Right lobe of liver (tissue), 6 donors: ENCODE data around the gene DOCK3. TPM values are rescaled to one million over a fixed set of nuclear protein-coding genes. Genes with fewer than 3 reads are reported as not detected.
A peak's percentile ranks its signal among the peaks of the same experiment; 100 is the strongest.

ENCODE experiments used
- ATAC-seq, 4 donors: fragments of 200-7000 bp; cut with Tn5 transposase; one replicate each; pipeline ENCODE4 v1.9.1; 2020; ENCODE audit warnings: mild to moderate bottlenecking in 4 of 4, moderate library complexity in 4 of 4
- DNase-seq, 3 donors: peaks; one replicate each; pipeline ENCODE4 v3.0.0-alpha.2; 2020
- H3K27ac ChIP-seq, 3 donors: fragments of 200-600 bp; one replicate each; pipeline ENCODE4 v1.8.0; 2022
- H3K27me3 ChIP-seq, 2 donors: fragments of 200-600 bp; one replicate each; pipeline ENCODE4 v1.8.0; 2022
- H3K36me3 ChIP-seq, 4 donors: fragments of 200-600 bp; sonication (generic) in 1 of 4; one replicate each; pipeline versions ENCODE4 v1.5.1 to v1.8.0; 2017 to 2022; ENCODE audit warnings: control low read depth in 1 of 4
- H3K4me1 ChIP-seq, 4 donors: fragments of 200-600 bp; sonication (generic) in 1 of 4; one replicate each; pipeline versions ENCODE4 v1.5.1 to v1.8.0; 2017 to 2022; ENCODE audit warnings: control low read depth in 1 of 4
- H3K4me3 ChIP-seq, 3 donors: fragments of 200-600 bp; one replicate each; pipeline ENCODE4 v1.8.0; 2022
- H3K9me3 ChIP-seq, 4 donors: fragments of 200-600 bp; sonication (generic) in 1 of 4; one replicate each; pipeline versions ENCODE4 v1.5.1 to v1.8.0; 2017 to 2022; ENCODE audit warnings: control low read depth in 1 of 4
- CTCF ChIP-seq, 4 donors: fragments of 200-600 bp in 3 of 4; fragments of 450-650 bp in 1 of 4; IDR thresholded peaks; one replicate each; pipeline versions ENCODE4 v1.5.1 to v1.8.0; 2016 to 2022; ENCODE audit warnings: antibody characterized with exemption in 4 of 4, mild to moderate bottlenecking in 2 of 4
- POLR2A ChIP-seq: fragments of 450-650 bp; IDR thresholded peaks from one replicate; pipeline ENCODE4 v1.6.1; 2017; ENCODE audit warnings: antibody characterized with exemption, mild to moderate bottlenecking
- WGBS: methylation state at CpG from one replicate; pipeline ENCODE4 v1.1.6; 2018; ENCODE audit warnings: low coverage, low lambda C conversion rate; ENCODE audit not compliant: insufficient coverage; ENCODE audit errors: missing lambda C conversion rate; 5-methylcytosine and 5-hydroxymethylcytosine counted together
- intact Hi-C, 2 donors: fragments of 100-400 bp; cut with DNase I; formaldehyde crosslinking; loops; one replicate each; pipeline versions ENCODE4 v1.11.2 to v1.14.1; 2022
- total RNA-seq, 6 experiments: library from RNA; depleted of rRNA in 2 of 6; stranded (reverse); fragments of >200 nt in 2 of 6; fragmentation: NEBNext Ultra II Directional in 3 of 6; extraction: Animal tissue kit (Norgen Biotek cat#: 25700) in 3 of 6; gene quantifications; one replicate each; pipeline versions ENCODE4 v1.1.0 to v1.2.4, GENCODE V29; 2016 to 2023
- donor health status: DM: no; HTN: yes; CAD: no.
- donor health status: DM: no; HTN: no; CAD: no.
- donor health status: DM: no; HTN: no; CAD: no.
- donor health status: DM: no; HTN: yes; CAD: no.
- donor health status: DM: no; HTN: yes; CAD: no.

DOCK3 gene
- total RNA-seq, 6 experiments from 2014 or later = 0.04 to 0.06 (median 0.06) TPM; not detected in 3

- Histone ChIP-seq H3K9me3 (no peaks in the 10 kb centered on the region), H3K27ac (no peak overlapping the region), H3K4me1 (no peaks in the 10 kb centered on the region), H3K27me3 (no peaks in the 10 kb centered on the region), H3K36me3 (peaks cover 0 to 49% (median 4%) of the 10 kb centered on the region in 4 donors), H3K4me3 (no peak overlapping the region)
- TF ChIP-seq POLR2A (no peak), CTCF (IDR thresholded peaks at IDR 0.05) (no peak)
- ATAC-seq (no peak), DNase-seq (no peak)
- intact Hi-C loops = no loop called here
- WGBS = 100% methylated on average over 2 of the region's 2 CpGs
These were observed 733.3 kb downstream of the DOCK3 start for GRCh38 chr3:51408021-51408420.

GRCh38 chr3:51408813-51409212 is 734.1 kb downstream of the DOCK3 start:
- no peak for TF ChIP-seq CTCF (IDR thresholded peaks at IDR 0.05)
- TF ChIP-seq POLR2A = no peak
- Histone ChIP-seq H3K27ac (no peak overlapping the region), H3K4me3 (no peak overlapping the region), H3K4me1 (no peaks in the 10 kb centered on the region), H3K27me3 (no peaks in the 10 kb centered on the region), H3K36me3 (peaks cover 0 to 55% (median 7%) of the 10 kb centered on the region in 4 donors), H3K9me3 (no peaks in the 10 kb centered on the region)
- 86% methylated on average over 2 of the region's 2 CpGs for WGBS
- DNase-seq (no peak), ATAC-seq (no peak)
- intact Hi-C loops = no loop called here

GRCh38 chr3:51422211-51422610 is 747.5 kb downstream of the DOCK3 start:
- intact Hi-C loops = no loop called here
- WGBS = 92% methylated on average over 3 of the region's 3 CpGs
- H3K27me3 ChIP-seq = no peaks in the 10 kb centered on the region
- H3K36me3 ChIP-seq = peaks cover 0 to 40% (median 8%) of the 10 kb centered on the region in 4 donors
- ATAC-seq (no peak), DNase-seq (no peak)
- H3K4me1 ChIP-seq = no peaks in the 10 kb centered on the region
- no peaks in the 10 kb centered on the region for H3K9me3 ChIP-seq
- no peak overlapping the region for H3K4me3 ChIP-seq
- H3K27ac ChIP-seq = no peak overlapping the region
- no peak for TF ChIP-seq CTCF (IDR thresholded peaks at IDR 0.05)
- no peak for TF ChIP-seq POLR2A

- Histone ChIP-seq H3K4me3 (no peak overlapping the region), H3K9me3 (no peaks in the 10 kb centered on the region), H3K4me1 (no peaks in the 10 kb centered on the region), H3K36me3 (peaks cover 0 to 40% (median 14%) of the 10 kb centered on the region in 4 donors), H3K27me3 (no peaks in the 10 kb centered on the region), H3K27ac (no peak overlapping the region)
- DNase-seq = no peak
- WGBS = 87% methylated on average over 4 of the region's 4 CpGs
- intact Hi-C loops = no loop called here
- TF ChIP-seq POLR2A (no peak), CTCF (IDR thresholded peaks at IDR 0.05) (no peak)
- ATAC-seq = no peak
These were observed 752.2 kb downstream of the DOCK3 start for GRCh38 chr3:51426921-51427320.

GRCh38 chr3:51429138-51429537 is 754.4 kb downstream of the DOCK3 start:
- Histone ChIP-seq H3K4me1 (peaks cover 0 to under 1% (median 0%) of the 10 kb centered on the region in 4 donors), H3K36me3 (peaks cover 0 to 45% (median 14%) of the 10 kb centered on the region in 4 donors), H3K4me3 (no peak overlapping the region), H3K27me3 (no peaks in the 10 kb centered on the region), H3K27ac (no peak overlapping the region), H3K9me3 (no peaks in the 10 kb centered on the region)
- WGBS = 59% methylated on average over 3 of the region's 3 CpGs
- DNase-seq = no peak
- ATAC-seq = peak in 1 of 4 donors; percentile 28
- no peak for TF ChIP-seq CTCF (IDR thresholded peaks at IDR 0.05)
- TF ChIP-seq POLR2A = no peak
- intact Hi-C loops = no loop called here
